Hematopoietic multipotent progenitor cell treated with erythropoietin and hydrocortisone succinate and interleukin-3 and kit ligand, for 8 days (in vitro differentiated cells): Measurements from ENCODE around the gene RPL18A.

ENCODE experiments used
- DNase-seq: peaks from one replicate; pipeline ENCODE4 v3.0.0-alpha.2; 2015

The RPL18A gene

DNA sequence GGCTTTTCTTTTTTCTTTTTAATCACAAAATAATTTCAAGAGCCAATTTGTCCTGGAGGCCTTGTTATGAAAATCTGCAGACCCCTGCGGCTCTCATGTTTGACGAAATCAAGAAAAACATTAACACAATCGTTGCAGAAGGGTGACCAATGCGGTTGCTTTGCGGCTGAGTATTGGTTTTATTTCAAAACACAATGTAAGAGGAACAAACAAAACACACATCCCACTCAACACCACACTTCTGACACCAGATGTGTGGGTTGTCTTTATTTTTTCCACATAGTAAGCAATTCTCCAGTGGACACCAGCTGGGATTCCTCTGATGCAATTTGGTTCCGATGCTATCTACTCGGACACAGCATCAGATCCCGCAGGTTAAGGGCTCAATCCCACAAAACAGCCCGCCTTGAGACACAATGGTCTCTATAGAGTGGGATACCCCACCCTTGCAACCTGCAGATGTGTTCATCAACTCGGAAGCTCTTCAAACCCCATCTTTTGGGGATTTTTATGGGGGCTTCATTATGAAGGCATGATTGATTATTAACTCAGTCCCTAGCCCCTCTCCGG lies 51.2 kb downstream of the RPL18A start:
- no peak for DNase-seq
